ENCODE measurements around the gene DYNLT2B.
"Not testable (repeated sequence)": the region's sequence is repeated elsewhere in the genome, so short reads cannot be mapped to it uniquely, and the experiment has no call there.

The DYNLT2B gene

GRCh38 chr3:196317687-196318467 lies at the start of gene DYNLT2B:
Gene DYNLT2B (minus strand): TSS chr3:196318240. CDS start chr3:196318152, 88 bp downstream.
- DNase-seq (ENCODE audit: low read depth): peak; percentile 64

GRCh38 chr3:196365736-196366135 lies 47.7 kb upstream of the DYNLT2B start:
- DNase-seq (ENCODE audit: low read depth): no peak

GRCh38 chr3:196360586-196360985 lies 42.5 kb upstream of the DYNLT2B start:
- no peak for DNase-seq (ENCODE audit: low read depth)

GRCh38 chr3:196358540-196358939 lies 40.5 kb upstream of the DYNLT2B start:
- DNase-seq (ENCODE audit: low read depth): not testable (repeated sequence)

GRCh38 chr3:196357905-196358304 lies 39.9 kb upstream of the DYNLT2B start:
- no peak for DNase-seq (ENCODE audit: low read depth)

- DNase-seq (ENCODE audit: low read depth): no peak
Observed at GRCh38 chr3:196356556-196356955, 38.5 kb upstream of the DYNLT2B start.

GRCh38 chr3:196355668-196356067 lies 37.6 kb upstream of the DYNLT2B start:
- no peak for DNase-seq (ENCODE audit: low read depth)

GRCh38 chr3:196354132-196354531 lies 36.1 kb upstream of the DYNLT2B start:
- no peak for DNase-seq (ENCODE audit: low read depth)

GRCh38 chr3:196351541-196351940 lies 33.5 kb upstream of the DYNLT2B start:
- DNase-seq (ENCODE audit: low read depth): no peak

- no peak for DNase-seq (ENCODE audit: low read depth)
Observed at GRCh38 chr3:196350067-196350466, 32.0 kb upstream of the DYNLT2B start.

GRCh38 chr3:196348698-196349097 lies 30.7 kb upstream of the DYNLT2B start:
- DNase-seq (ENCODE audit: low read depth): no peak

GRCh38 chr3:196344663-196345062 lies 26.6 kb upstream of the DYNLT2B start:
- no peak for DNase-seq (ENCODE audit: low read depth)

GRCh38 chr3:196343917-196344316 lies 25.9 kb upstream of the DYNLT2B start:
- not testable (repeated sequence) for DNase-seq (ENCODE audit: low read depth)

- no peak for DNase-seq (ENCODE audit: low read depth)
Observed at GRCh38 chr3:196341137-196341536, 23.1 kb upstream of the DYNLT2B start.

- no peak for DNase-seq (ENCODE audit: low read depth)
Observed at GRCh38 chr3:196340466-196340865, 22.4 kb upstream of the DYNLT2B start.

- DNase-seq (ENCODE audit: low read depth): no peak
Observed at GRCh38 chr3:196339493-196340254, 21.6 kb upstream of the DYNLT2B start.

GRCh38 chr3:196339044-196339443 lies 21.0 kb upstream of the DYNLT2B start:
- DNase-seq (ENCODE audit: low read depth): no peak

- DNase-seq (ENCODE audit: low read depth): no peak
Observed at GRCh38 chr3:196336319-196337145, 18.5 kb upstream of the DYNLT2B start.

- DNase-seq (ENCODE audit: low read depth): no peak
Observed at GRCh38 chr3:196335503-196335948, 17.5 kb upstream of the DYNLT2B start.

- DNase-seq (ENCODE audit: low read depth): no peak
Observed at GRCh38 chr3:196334982-196335381, 16.9 kb upstream of the DYNLT2B start.

- DNase-seq (ENCODE audit: low read depth): no peak
Observed at GRCh38 chr3:196332168-196332567, 14.1 kb upstream of the DYNLT2B start.

- DNase-seq (ENCODE audit: low read depth): no peak
Observed at GRCh38 chr3:196327405-196327804, 9.4 kb upstream of the DYNLT2B start.
